AG09319 (cell line): ENCODE results near the gene FAM53C.
"Not testable (repeated sequence)": the region's sequence is repeated elsewhere in the genome, so short reads cannot be mapped to it uniquely, and the experiment has no call there.

Experiments used
- DNase-seq: peaks from one replicate; pipeline ENCODE4 v3.0.0-alpha.2; 2010; ENCODE audit warnings: low read depth; ENCODE audit errors: extremely low read depth
- CTCF ChIP-seq: IDR thresholded peaks from 2 replicates; pipeline ENCODE4 v1.5.1; 2011; ENCODE audit warnings: low read depth, mild to moderate bottlenecking, inconsistent platforms, low read length, moderate library complexity

FAM53C gene

GRCh38 chr5:138337685-138338410 is at the start of gene FAM53C:
Gene FAM53C (plus strand): TSS chr5:138338266. CDS start chr5:138341336, 3,070 bp downstream.
- DNase-seq = peak; percentile 77
- no peak for TF ChIP-seq CTCF

- TF ChIP-seq CTCF = no peak
- DNase-seq = no peak
Measured at GRCh38 chr5:138289296-138289695, 48.8 kb upstream of the FAM53C start.

GRCh38 chr5:138303372-138303771 is 34.7 kb upstream of the FAM53C start:
- no peak for TF ChIP-seq CTCF
- no peak for DNase-seq

- no peak for TF ChIP-seq CTCF
- no peak for DNase-seq
Measured at GRCh38 chr5:138305797-138306196, 32.3 kb upstream of the FAM53C start.

- DNase-seq = no peak
- TF ChIP-seq CTCF = no peak
Measured at GRCh38 chr5:138315751-138316278, 22.3 kb upstream of the FAM53C start.

GRCh38 chr5:138316355-138316754 is 21.7 kb upstream of the FAM53C start:
- TF ChIP-seq CTCF = no peak
- DNase-seq = no peak

GRCh38 chr5:138318211-138318610 is 19.9 kb upstream of the FAM53C start:
- not testable (repeated sequence) for DNase-seq
